Measurements from ENCODE around the gene GHR. TPM values are rescaled to one million over a fixed set of nuclear protein-coding genes. Genes with fewer than 3 reads are reported as not detected.
A peak's percentile ranks its signal among the peaks of the same experiment; 100 is the strongest.

The GHR gene
- 5.4 to 9.2 TPM (median 6.1 TPM) in 3 replicates for total RNA-seq
- long read RNA-seq, full-length matches to known transcripts: 3 of 5 reads
- long read RNA-seq, partial matches to known transcripts: 0 of 5 reads
- long read RNA-seq, other reads (novel, unspliced or antisense): 2 of 5 reads

GRCh38 chr5:42423285-42424165 lies at the start of gene GHR:
TSS of gene GHR (plus strand) at chr5:42423439. CDS start at chr5:42565875, 142,436 bp downstream.
- H3K4me3 Mint-ChIP-seq (ENCODE audit: unreplicated experiment): no peak within 1 kb of the TSS
- peaks cover 1% of the 10 kb centered on the region for H3K36me3 Mint-ChIP-seq (ENCODE audit: low read depth)
- peaks cover 6% of the 10 kb centered on the region for H3K27me3 Mint-ChIP-seq (ENCODE audit: low read depth)
- peak; percentile 89 for TF ChIP-seq CTCF (IDR thresholded peaks at IDR 0.05)
- H3K4me1 Mint-ChIP-seq (ENCODE audit: low read depth): no peaks in the 10 kb centered on the region
- peak; percentile 95 for DNase-seq (ENCODE audit: low spot score)
- no peak within 1 kb of the TSS for H3K27ac Mint-ChIP-seq (ENCODE audit: unreplicated experiment)
- no peaks in the 10 kb centered on the region for H3K9me3 Mint-ChIP-seq (ENCODE audit: low read depth)

- Mint-ChIP-seq H3K9me3 (ENCODE audit: low read depth) (no peaks in the 10 kb centered on the region), H3K27me3 (ENCODE audit: low read depth) (peaks cover 9% of the 10 kb centered on the region), H3K27ac (ENCODE audit: unreplicated experiment) (no peak overlapping the region), H3K4me3 (ENCODE audit: unreplicated experiment) (no peak overlapping the region), H3K4me1 (ENCODE audit: low read depth) (no peaks in the 10 kb centered on the region), H3K36me3 (ENCODE audit: low read depth) (no peaks in the 10 kb centered on the region)
- TF ChIP-seq CTCF (IDR thresholded peaks at IDR 0.05): no peak
- no peak for DNase-seq (ENCODE audit: low spot score)
Observed at GRCh38 chr5:42374679-42375273, 48.5 kb upstream of the GHR start.

GRCh38 chr5:42377496-42377895 lies 45.7 kb upstream of the GHR start:
- Mint-ChIP-seq H3K27me3 (ENCODE audit: low read depth) (peaks cover 9% of the 10 kb centered on the region), H3K9me3 (ENCODE audit: low read depth) (no peaks in the 10 kb centered on the region), H3K27ac (ENCODE audit: unreplicated experiment) (no peak overlapping the region), H3K36me3 (ENCODE audit: low read depth) (no peaks in the 10 kb centered on the region), H3K4me1 (ENCODE audit: low read depth) (no peaks in the 10 kb centered on the region), H3K4me3 (ENCODE audit: unreplicated experiment) (no peak overlapping the region)
- DNase-seq (ENCODE audit: low spot score): no peak
- no peak for TF ChIP-seq CTCF (IDR thresholded peaks at IDR 0.05)

GRCh38 chr5:42381973-42382372 lies 41.3 kb upstream of the GHR start:
- H3K9me3 Mint-ChIP-seq (ENCODE audit: low read depth): peaks cover 3% of the 10 kb centered on the region
- no peaks in the 10 kb centered on the region for H3K4me1 Mint-ChIP-seq (ENCODE audit: low read depth)
- no peak for TF ChIP-seq CTCF (IDR thresholded peaks at IDR 0.05)
- no peak overlapping the region for H3K4me3 Mint-ChIP-seq (ENCODE audit: unreplicated experiment)
- no peak overlapping the region for H3K27ac Mint-ChIP-seq (ENCODE audit: unreplicated experiment)
- no peak for DNase-seq (ENCODE audit: low spot score)
- no peaks in the 10 kb centered on the region for H3K36me3 Mint-ChIP-seq (ENCODE audit: low read depth)
- H3K27me3 Mint-ChIP-seq (ENCODE audit: low read depth): peaks cover 11% of the 10 kb centered on the region

GRCh38 chr5:42387563-42387962 lies 35.7 kb upstream of the GHR start:
- DNase-seq (ENCODE audit: low spot score): no peak
- H3K36me3 Mint-ChIP-seq (ENCODE audit: low read depth): no peaks in the 10 kb centered on the region

More at GRCh38 chr5:42387563-42387962, 35.7 kb upstream of the GHR start:
- peaks cover 13% of the 10 kb centered on the region for H3K27me3 Mint-ChIP-seq (ENCODE audit: low read depth)
- peaks cover 3% of the 10 kb centered on the region for H3K9me3 Mint-ChIP-seq (ENCODE audit: low read depth)
- TF ChIP-seq CTCF (IDR thresholded peaks at IDR 0.05): no peak
- no peak overlapping the region for H3K4me3 Mint-ChIP-seq (ENCODE audit: unreplicated experiment)
- no peak overlapping the region for H3K27ac Mint-ChIP-seq (ENCODE audit: unreplicated experiment)
- H3K4me1 Mint-ChIP-seq (ENCODE audit: low read depth): no peaks in the 10 kb centered on the region
